Breast epithelium (tissue), 3 donors: Measurements from ENCODE around the gene GOLGA6L10.
"Not testable (repeated sequence)": the region's sequence is repeated elsewhere in the genome, so short reads cannot be mapped to it uniquely, and the experiment has no call there.

ENCODE experiments used
- POLR2A ChIP-seq: fragments of 450-650 bp; IDR thresholded peaks from one replicate; pipeline ENCODE4 v1.6.1; 2016; ENCODE audit warnings: antibody characterized with exemption, mild to moderate bottlenecking, moderate library complexity
- POLR2AphosphoS5 ChIP-seq, 3 donors: sonication (generic); formaldehyde crosslinking; IDR thresholded peaks; one replicate each; pipeline ENCODE4 v1.6.1; 2017; ENCODE audit warnings: antibody characterized with exemption in 3 of 3

GRCh38 chr15:82349375-82349774 is at the start of gene GOLGA6L10:
- TF ChIP-seq POLR2AphosphoS5 (IDR thresholded peaks at IDR 0.05); POLR2A: not testable (repeated sequence)
